ENCODE results near the gene DHRS2.

DHRS2 gene

DNA sequence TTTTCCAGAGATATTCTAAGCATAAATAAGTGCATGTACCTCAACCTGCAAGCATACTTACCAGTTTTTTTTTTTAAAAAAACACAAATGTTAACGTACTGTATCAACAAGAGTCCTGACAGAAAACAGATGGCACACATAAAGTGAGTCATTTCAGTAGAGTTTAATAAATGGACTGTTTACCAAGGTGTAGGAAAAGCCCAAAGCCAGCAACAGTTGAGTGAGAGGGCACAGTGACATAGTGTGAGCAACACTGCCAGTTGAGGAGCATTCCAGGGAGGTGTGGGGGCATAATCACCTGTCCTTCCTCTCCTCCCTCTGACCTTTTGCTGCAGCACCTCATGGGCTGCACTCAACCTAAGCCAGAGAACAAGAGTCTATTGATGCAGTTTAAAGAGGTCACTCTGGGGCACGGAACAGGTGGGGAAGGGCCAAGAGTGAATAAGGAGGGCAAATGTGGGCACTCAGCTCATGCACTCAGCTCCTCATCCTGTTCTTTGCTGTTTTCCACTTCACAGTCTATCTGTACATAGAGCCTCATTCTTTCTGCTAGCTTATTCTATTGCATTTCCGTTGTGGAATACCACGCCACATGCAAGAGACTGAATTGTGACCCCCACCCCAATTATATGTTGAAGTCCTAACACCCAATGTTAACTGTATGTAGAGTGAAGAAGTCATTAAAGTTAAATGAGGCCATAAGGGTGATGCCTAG, 29.3 kb downstream of the DHRS2 start:
- in situ Hi-C loops (cut with MboI; ENCODE audit: low pct_unique_long_range_greater_than_20kb, low sequenced_read_pairs, unreplicated experiment): no loop called here
- no peak for DNase-seq (ENCODE audit: low spot score)
- TF ChIP-seq, protein P1, sequence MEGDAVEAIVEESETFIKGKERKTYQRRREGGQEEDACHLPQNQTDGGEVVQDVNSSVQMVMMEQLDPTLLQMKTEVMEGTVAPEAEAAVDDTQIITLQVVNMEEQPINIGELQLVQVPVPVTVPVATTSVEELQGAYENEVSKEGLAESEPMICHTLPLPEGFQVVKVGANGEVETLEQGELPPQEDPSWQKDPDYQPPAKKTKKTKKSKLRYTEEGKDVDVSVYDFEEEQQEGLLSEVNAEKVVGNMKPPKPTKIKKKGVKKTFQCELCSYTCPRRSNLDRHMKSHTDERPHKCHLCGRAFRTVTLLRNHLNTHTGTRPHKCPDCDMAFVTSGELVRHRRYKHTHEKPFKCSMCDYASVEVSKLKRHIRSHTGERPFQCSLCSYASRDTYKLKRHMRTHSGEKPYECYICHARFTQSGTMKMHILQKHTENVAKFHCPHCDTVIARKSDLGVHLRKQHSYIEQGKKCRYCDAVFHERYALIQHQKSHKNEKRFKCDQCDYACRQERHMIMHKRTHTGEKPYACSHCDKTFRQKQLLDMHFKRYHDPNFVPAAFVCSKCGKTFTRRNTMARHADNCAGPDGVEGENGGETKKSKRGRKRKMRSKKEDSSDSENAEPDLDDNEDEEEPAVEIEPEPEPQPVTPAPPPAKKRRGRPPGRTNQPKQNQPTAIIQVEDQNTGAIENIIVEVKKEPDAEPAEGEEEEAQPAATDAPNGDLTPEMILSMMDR (IDR thresholded peaks at IDR 0.05; ENCODE audit: extremely low read depth, insufficient read depth, missing control alignments): peak; percentile 7

DNA sequence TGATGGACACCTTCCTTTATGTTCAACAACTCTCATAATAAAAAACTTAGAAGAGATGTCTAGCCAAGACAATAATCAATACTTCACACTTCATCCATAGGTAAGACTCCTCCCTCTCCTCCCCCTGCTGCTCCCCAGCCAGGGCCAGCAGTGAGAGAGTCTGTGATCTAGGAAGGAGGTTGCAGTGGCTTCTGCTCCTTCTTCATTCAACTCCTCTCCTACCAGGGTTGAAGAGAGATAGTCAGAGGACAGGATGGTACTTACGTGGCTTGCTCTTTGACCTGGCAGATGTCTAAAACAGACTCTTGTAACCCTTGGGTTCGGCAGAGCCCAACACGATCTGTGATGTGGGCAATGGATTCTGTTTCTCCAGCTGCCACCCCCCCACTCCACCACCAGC, 31.0 kb downstream of the DHRS2 start:
- DNase-seq (ENCODE audit: low spot score): no peak
- TF ChIP-seq, protein P1 (IDR thresholded peaks at IDR 0.05; ENCODE audit: extremely low read depth, insufficient read depth, missing control alignments): no peak
- in situ Hi-C loops (cut with MboI; ENCODE audit: low pct_unique_long_range_greater_than_20kb, low sequenced_read_pairs, unreplicated experiment): no loop called here

DNA sequence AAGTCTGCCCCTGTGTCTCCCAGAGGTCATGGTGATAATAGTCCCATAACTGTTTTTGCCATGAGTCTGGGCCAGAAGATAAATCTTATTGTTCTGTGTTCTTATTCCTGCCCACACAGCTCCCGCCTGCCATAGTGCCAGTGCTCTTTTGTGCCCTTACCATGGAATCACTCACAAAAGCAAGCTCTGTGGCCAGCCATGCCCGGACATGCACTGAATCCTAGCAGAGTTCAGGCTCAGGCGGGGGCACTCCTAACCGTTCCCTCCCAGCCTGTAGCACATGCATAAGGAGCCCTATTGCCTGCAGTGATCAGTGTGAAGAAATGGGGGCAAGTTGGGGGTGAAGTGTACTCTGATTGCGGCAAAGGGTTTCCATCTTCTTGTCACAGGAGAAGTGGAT, 33.3 kb downstream of the DHRS2 start:
- TF ChIP-seq, protein P1 (IDR thresholded peaks at IDR 0.05; ENCODE audit: extremely low read depth, insufficient read depth, missing control alignments): no peak
- in situ Hi-C loops (cut with MboI; ENCODE audit: low pct_unique_long_range_greater_than_20kb, low sequenced_read_pairs, unreplicated experiment): no loop called here
- no peak for DNase-seq (ENCODE audit: low spot score)

DNA sequence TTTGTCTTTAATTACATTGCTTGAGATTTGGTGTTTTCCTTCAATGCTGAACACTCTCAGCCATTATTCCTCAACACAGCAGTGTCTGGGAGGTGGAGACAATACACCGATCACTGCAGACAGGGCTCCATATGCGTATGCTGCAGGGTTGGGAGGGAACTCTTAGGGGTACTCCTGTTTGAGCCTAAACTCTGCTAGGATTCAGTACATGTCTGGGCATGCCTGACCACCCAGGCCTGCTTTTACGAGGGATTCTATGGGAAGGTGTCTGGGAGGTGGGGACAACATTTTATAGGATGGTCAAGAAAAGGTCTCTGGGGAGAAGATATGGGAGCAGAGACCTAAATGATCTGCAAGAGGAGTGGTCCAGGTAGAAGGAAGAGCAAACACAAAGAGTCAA, 34.3 kb downstream of the DHRS2 start:
- TF ChIP-seq, protein P1 (IDR thresholded peaks at IDR 0.05; ENCODE audit: extremely low read depth, insufficient read depth, missing control alignments): no peak
- in situ Hi-C loops (cut with MboI; ENCODE audit: low pct_unique_long_range_greater_than_20kb, low sequenced_read_pairs, unreplicated experiment): no loop called here
- DNase-seq (ENCODE audit: low spot score): no peak

DNA sequence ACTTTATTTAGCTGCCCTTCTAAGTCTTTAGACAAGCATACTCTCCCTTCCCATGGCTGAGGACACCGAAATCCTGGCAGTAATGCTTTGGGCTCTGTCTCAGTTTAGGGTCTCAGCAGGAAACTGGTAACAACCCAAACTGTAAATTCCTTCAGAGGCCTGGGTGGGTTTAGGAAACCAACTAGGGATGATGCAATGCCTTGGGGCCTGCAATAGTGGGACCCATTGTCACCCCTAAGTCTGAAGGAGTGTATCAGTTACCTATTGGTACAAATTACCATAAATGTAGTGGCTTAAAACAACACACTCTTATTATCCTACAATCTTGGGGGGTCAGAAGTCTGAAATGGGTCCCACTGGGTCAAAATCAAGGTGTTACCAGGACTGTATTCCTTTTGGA, 36.0 kb downstream of the DHRS2 start:
- DNase-seq (ENCODE audit: low spot score): no peak
- in situ Hi-C loops (cut with MboI; ENCODE audit: low pct_unique_long_range_greater_than_20kb, low sequenced_read_pairs, unreplicated experiment): no loop called here
- TF ChIP-seq, protein P1 (IDR thresholded peaks at IDR 0.05; ENCODE audit: extremely low read depth, insufficient read depth, missing control alignments): no peak

DNA sequence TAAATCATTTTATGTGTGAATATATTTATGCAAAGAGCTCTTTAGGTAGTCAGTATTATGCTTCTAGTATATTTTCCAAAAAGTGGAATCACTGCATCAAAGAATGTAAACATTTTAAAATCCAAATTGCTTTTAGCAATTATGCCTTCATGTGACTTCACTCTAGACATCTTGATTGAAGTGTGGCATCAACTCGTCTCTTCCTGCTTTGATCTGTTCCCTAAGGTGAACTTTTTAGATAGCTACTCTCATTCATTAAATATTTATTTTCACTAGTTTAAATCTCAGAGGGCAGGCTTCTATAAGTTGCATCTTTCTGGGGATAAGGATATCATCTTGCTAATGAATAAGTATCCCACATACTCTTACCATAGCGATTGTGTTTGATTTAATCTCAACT, 39.2 kb downstream of the DHRS2 start:
- DNase-seq (ENCODE audit: low spot score): no peak
- TF ChIP-seq, protein P1 (IDR thresholded peaks at IDR 0.05; ENCODE audit: extremely low read depth, insufficient read depth, missing control alignments): no peak
- in situ Hi-C loops (cut with MboI; ENCODE audit: low pct_unique_long_range_greater_than_20kb, low sequenced_read_pairs, unreplicated experiment): no loop called here
